ENCODE results near the gene GNB5.

Gene GNB5

GRCh38 chr15:52120488-52120887, 70.7 kb downstream of the GNB5 start:
- Histone ChIP-seq H3K4me3 (no peak overlapping the region), H3K27ac (no peak overlapping the region)

DNA sequence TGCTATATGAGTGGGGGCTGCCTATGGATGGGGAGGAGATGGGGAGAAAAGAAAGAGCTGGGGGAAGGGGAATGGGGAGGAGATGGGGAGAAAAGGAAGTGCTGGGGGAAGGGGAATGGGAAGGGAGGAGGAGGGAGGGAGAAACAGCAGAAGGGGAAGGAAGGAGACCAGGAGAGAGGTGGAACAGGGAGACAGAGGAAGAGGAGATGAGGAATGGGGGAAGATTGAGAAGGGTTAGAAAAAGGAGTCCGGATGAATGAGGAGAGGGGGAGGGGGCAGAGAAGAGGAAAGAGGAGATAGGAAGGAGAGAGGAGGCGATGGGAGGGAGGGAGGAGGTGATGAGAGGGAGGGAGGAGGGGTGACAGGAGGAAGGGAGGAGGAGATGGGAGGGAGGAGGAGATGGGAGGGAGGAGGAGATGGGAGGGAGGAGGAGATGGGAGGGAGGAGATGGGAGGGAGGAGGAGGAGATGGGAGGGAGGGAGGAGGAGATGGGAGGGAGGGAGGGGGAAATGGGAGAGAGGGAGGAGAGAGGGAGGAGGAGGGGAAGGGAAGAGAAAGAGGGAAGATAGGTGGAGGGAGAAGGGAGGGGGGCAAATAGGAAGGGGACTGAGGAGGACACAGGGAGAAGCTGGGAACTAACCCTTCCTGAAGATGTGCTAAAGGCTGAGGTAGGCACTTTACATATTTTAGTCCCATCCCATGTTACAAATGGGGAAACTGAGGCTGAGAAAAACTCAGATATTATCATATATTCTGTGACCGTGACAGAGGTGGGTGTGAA, 72.0 kb downstream of the GNB5 start:
- Histone ChIP-seq H3K4me3 (no peak overlapping the region), H3K27ac (no peak overlapping the region)

DNA sequence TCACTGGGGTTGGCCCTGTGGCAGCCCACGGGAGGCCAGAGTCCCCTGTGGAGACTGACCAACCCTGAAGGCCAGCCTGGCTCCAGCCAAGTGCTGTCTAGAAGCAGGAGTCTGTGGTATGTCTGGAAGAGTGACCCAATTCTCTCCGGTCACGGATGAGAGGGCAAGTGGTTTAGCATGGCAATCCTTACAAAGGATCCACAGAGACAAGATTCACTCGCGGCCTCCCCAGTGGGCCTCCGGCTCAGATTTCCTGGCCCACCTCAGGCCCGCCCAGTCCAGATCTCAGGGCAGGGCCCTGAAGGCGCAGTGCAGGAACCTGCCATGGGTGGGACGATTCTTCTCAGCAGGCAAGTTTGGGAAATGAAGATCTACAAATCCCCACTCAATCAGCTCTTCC, 73.6 kb downstream of the GNB5 start:
- Histone ChIP-seq H3K27ac (peak overlapping the region in 4 of 21 experiments; percentile 12 to 72 (median 38)), H3K4me3 (no peak overlapping the region)

DNA sequence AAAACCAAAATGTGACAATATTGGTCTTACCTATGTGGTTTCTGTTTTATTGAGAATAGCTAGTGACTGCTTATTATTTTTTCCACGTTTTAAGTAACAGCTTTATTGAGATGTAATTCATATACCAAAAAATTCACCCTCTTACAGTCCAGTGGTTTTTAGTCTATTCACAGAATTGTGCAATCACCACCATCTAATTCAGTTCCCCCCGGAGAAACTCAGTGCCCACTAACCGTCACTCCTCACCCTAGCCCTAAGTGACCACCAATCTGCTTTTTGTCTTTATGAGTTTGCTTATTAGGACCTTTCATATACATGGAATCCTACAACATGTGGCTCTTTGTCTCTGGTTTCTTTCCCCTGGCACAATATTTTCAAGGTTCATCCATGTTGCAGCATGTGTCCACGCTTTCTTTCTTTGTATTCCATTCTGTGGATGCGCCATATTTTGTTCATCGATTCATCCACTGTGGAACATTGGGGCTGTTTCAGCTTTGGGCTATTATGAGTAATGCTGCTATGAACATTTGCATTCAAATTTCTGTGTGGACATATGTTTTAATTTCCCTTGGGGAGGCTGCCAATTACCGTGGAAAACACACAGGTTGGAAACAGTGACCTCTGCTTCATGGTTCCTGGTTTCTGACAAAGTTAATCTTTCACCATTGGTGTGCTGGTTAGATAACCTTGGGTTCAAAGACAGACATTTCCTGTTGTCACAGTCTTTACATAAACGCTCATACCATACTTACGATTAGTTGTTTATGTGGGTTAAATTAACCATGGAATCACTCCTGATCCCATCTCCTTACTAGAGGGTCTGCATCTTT, 75.4 kb downstream of the GNB5 start:
- Histone ChIP-seq H3K27ac (no peak overlapping the region), H3K4me3 (no peak overlapping the region)

GRCh38 chr15:52114261-52115055, 76.7 kb downstream of the GNB5 start:
- Histone ChIP-seq H3K4me3 (no peak overlapping the region), H3K27ac (no peak overlapping the region)

- H3K27ac ChIP-seq: no peak overlapping the region
- H3K4me3 ChIP-seq: no peak overlapping the region
These were observed 77.5 kb downstream of the GNB5 start for GRCh38 chr15:52113708-52114107.

- H3K27ac ChIP-seq: no peak overlapping the region
- no peak overlapping the region for H3K4me3 ChIP-seq
These were observed 78.0 kb downstream of the GNB5 start for GRCh38 chr15:52113235-52113634.

DNA sequence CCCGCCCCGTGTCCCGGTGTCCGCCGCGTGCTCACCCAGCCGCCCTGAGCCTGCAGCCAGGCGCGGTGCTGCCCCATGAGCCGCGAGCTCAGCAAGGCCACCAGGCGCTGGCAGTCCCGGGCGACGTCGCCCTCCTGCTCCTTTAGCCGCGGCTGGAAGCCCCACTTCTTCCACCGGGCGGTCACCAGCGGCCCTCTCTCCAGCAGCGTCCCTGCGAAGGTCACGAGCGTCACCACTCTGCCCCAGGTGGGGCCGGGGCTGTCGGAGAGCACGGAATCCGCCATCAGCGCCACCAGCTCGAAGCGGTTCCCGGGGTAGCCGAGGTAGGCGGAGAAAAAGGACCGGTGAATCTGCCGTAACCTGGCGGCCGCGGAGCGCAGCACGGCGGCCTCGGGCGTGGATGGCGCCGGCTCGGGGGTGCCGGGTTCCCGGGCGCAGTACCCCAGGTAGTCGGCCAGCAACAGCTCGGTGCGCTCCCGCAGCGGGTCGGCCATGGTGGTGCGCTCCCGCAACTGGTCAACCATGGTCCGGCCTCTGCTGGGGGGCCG, 78.9 kb downstream of the GNB5 start:
- Histone ChIP-seq H3K27ac (peak overlapping the region in 18 of 21 experiments; percentile 19 to 78 (median 60)), H3K4me3 (peak overlapping the region; percentile 26 to 40 (median 34))

DNA sequence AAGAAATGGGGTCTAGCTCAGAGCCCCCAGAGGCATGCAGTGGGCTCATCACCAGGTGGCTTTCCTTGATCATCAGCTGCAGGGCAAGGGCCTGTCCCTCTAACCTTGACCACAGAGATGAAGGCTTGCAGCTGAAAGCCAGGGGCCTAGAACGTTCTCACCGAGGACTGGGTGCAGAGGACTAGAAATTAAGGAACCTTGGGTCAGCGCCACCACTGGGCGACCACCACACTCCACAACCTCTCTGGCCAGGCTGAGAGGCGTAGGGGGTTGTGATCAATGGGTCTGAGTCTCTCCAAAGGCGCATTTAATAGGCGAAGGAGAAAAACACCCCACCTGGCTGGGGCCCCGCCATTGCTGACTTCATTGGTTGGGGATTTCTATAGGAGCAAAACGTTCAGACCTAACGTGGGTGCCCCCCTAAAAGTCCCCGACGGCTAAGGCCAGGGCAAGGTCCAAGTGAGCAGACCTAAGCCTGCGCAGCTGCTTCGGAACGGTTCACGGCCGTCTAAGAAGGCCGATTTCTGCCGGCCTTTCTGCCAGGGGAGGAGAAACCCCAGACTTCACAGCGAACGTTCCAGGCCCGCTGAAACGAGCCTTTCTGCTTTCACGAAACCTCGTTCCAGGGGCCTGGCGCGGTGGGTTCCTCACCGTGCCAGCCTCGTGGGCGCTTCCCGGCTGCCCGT, 79.5 kb downstream of the GNB5 start:
- H3K4me3 ChIP-seq: peak overlapping the region; percentile 26 to 40 (median 34)
- H3K27ac ChIP-seq: peak overlapping the region in 17 of 21 experiments; percentile 19 to 78 (median 61)

- Histone ChIP-seq H3K27ac (no peak overlapping the region), H3K4me3 (no peak overlapping the region)
These were observed 81.4 kb downstream of the GNB5 start for GRCh38 chr15:52109559-52110451.

DNA sequence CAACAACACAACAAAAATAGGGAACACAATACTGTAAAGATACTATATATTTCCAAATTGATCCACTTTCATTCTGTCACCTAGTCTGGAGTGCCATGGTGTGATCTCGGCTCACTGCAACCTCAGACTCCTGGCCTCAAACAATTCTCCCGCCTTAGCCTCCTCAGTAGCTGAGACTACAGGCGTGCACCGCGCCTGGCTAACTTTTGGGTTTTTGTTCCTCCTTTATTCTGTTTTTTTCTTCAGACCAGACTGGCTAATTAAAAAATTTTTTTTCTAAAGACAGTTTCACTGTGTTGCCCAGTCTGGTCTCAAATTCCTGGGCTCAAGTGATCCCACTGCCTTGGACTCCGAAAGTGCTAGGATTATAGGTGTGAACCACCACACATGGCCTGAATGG, 84.0 kb downstream of the GNB5 start:
- Histone ChIP-seq H3K27ac (peak overlapping the region in 1 of 21 experiments; percentile 36), H3K4me3 (no peak overlapping the region)

DNA sequence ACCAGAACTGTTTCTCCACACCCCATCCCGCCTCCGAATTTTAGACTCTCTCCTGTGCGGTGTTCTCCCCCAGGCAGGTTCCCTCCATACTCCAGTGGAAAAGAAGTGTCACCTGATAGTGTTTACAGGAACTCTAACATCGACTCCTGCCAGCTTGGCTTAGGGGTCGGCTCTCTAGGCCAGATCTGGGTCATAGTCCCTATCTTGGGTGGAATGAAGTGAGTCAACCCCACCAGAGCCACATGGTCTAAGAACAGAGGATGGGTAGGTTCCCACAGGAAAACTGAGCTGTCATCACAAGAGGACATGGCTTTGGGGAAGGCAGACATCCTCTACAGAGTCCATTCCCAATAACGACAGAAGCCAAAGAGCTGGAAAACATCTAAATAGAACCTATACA, 84.6 kb downstream of the GNB5 start:
- Histone ChIP-seq H3K27ac (peak overlapping the region in 3 of 21 experiments; percentile 7 to 36 (median 7)), H3K4me3 (no peak overlapping the region)

DNA sequence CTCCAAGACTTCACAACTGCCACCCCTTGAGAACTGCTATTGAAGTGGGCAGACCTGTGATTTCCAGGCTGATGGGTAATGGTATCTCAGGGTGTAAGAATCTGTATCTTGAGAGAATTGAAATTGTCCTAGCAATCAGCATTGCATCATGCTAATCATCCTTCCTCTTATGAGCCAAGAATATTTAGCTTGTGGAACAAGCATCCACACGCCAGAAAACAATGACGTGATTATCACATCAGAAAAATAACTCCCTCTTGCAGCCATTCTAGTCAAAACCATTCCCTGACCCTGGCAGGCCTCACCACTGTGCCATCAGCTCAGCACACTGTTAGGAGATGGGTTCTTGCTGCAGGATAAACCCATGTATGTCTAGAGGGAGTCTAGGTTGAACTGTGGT, 85.3 kb downstream of the GNB5 start:
- peak overlapping the region in 4 of 21 experiments; percentile 0 to 34 (median 7) for H3K27ac ChIP-seq
- no peak overlapping the region for H3K4me3 ChIP-seq

GRCh38 chr15:52104532-52105004, 86.6 kb downstream of the GNB5 start:
- Histone ChIP-seq H3K27ac (peak overlapping the region in 4 of 21 experiments; percentile 3 to 16 (median 11)), H3K4me3 (no peak overlapping the region)

GRCh38 chr15:52103217-52104207, 87.7 kb downstream of the GNB5 start:
- Histone ChIP-seq H3K27ac (peak overlapping the region in 10 of 21 experiments; percentile 6 to 77 (median 28)), H3K4me3 (no peak overlapping the region)

- Histone ChIP-seq H3K27ac (peak overlapping the region in 10 of 21 experiments; percentile 3 to 77 (median 44)), H3K4me3 (no peak overlapping the region)
These were observed 88.7 kb downstream of the GNB5 start for GRCh38 chr15:52102463-52102862.
